ENCODE data around the gene LGALSL.

LGALSL gene

DNA sequence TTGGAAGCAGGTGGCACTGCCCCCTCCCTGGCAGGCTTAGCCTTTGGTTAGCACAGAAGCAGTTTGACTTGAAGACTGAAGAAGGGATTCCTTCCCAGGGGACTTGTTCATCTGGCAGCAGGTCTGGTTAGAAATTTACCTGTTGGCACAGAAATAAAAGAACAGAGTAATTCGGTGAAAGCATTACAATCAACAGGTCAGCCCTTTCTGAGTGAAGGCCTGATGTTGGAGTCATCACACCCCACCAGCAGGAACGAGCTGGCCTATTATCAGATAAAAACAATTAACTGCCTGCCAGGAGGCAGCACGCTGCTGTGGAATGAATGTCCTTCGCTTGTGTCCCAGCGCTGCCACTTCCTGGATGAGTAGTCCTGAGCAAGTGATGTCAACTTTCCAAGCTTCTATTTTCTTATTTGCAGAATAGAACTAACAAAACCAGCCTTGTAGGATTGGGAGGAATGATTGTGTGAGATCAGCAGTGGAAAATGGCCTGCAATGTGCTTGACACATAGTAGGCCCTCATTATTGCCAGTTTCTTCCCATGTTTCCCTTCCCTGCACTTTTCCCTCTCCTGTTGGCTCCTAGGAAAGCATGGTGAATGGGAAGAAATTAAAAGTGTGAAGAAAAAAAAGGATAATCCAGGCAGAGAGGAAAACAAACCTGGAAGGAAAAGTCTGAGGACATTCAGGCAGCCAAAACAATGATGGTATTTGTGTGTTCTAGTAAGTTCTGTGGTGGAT lies 29.0 kb downstream of the LGALSL start:
- no peak for TF ChIP-seq TCF12 (IDR thresholded peaks at IDR 0.05; ENCODE audit: low read depth)
- no peak for TF ChIP-seq TAF1 (IDR thresholded peaks at IDR 0.05; ENCODE audit: low read depth)
- TF ChIP-seq, protein P1, sequence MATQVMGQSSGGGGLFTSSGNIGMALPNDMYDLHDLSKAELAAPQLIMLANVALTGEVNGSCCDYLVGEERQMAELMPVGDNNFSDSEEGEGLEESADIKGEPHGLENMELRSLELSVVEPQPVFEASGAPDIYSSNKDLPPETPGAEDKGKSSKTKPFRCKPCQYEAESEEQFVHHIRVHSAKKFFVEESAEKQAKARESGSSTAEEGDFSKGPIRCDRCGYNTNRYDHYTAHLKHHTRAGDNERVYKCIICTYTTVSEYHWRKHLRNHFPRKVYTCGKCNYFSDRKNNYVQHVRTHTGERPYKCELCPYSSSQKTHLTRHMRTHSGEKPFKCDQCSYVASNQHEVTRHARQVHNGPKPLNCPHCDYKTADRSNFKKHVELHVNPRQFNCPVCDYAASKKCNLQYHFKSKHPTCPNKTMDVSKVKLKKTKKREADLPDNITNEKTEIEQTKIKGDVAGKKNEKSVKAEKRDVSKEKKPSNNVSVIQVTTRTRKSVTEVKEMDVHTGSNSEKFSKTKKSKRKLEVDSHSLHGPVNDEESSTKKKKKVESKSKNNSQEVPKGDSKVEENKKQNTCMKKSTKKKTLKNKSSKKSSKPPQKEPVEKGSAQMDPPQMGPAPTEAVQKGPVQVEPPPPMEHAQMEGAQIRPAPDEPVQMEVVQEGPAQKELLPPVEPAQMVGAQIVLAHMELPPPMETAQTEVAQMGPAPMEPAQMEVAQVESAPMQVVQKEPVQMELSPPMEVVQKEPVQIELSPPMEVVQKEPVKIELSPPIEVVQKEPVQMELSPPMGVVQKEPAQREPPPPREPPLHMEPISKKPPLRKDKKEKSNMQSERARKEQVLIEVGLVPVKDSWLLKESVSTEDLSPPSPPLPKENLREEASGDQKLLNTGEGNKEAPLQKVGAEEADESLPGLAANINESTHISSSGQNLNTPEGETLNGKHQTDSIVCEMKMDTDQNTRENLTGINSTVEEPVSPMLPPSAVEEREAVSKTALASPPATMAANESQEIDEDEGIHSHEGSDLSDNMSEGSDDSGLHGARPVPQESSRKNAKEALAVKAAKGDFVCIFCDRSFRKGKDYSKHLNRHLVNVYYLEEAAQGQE (IDR thresholded peaks at IDR 0.05; ENCODE audit: low read depth) = no peak
- TF ChIP-seq, protein P2, sequence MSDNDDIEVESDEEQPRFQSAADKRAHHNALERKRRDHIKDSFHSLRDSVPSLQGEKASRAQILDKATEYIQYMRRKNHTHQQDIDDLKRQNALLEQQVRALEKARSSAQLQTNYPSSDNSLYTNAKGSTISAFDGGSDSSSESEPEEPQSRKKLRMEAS (IDR thresholded peaks at IDR 0.05) = no peak
- no peak for TF ChIP-seq RAD21 (IDR thresholded peaks at IDR 0.05; ENCODE audit: low read depth)
- no peak for TF ChIP-seq TEAD4 (IDR thresholded peaks at IDR 0.05)
- no peak for TF ChIP-seq FOXM1 (IDR thresholded peaks at IDR 0.05; ENCODE audit: borderline replicate concordance, low read depth)
- TF ChIP-seq, protein P3, sequence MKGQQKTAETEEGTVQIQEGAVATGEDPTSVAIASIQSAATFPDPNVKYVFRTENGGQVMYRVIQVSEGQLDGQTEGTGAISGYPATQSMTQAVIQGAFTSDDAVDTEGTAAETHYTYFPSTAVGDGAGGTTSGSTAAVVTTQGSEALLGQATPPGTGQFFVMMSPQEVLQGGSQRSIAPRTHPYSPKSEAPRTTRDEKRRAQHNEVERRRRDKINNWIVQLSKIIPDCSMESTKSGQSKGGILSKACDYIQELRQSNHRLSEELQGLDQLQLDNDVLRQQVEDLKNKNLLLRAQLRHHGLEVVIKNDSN (IDR thresholded peaks at IDR 0.05) = no peak
- no peak for TF ChIP-seq CEBPB (IDR thresholded peaks at IDR 0.05)
- no peak for TF ChIP-seq NFIC (IDR thresholded peaks at IDR 0.05)
- TF ChIP-seq CREB1 (IDR thresholded peaks at IDR 0.05; ENCODE audit: low read depth) = no peak
- TF ChIP-seq EGR1 (IDR thresholded peaks at IDR 0.05) = no peak
- no peak for TF ChIP-seq YY1 (IDR thresholded peaks at IDR 0.05; ENCODE audit: low read depth)
- TF ChIP-seq ZBTB7A (IDR thresholded peaks at IDR 0.05; ENCODE audit: low read depth) = no peak
- TF ChIP-seq EP300 (IDR thresholded peaks at IDR 0.05; ENCODE audit: borderline replicate concordance) = no peak

DNA sequence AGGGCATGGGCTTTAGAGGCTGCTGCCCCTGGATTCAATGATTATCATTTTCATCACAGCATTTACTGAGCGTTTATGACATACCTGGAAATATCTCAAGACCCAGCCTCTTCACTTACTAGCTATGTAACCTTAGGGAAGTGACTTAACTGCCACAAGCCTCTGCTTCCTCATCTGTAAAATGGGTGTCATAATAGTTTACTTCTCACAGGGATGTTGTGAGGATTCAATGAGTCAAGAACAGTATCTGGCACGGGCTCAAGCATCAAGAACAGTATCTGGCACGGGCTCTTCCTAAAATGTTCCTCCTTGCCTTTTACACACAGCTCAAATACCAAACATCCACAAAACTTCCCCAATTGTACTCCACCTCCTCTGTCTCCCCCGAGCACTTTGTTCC lies 31.4 kb downstream of the LGALSL start:
- TF ChIP-seq CREB1 (IDR thresholded peaks at IDR 0.05; ENCODE audit: low read depth) (no peak), FOXM1 (IDR thresholded peaks at IDR 0.05; ENCODE audit: borderline replicate concordance, low read depth) (no peak), TAF1 (IDR thresholded peaks at IDR 0.05; ENCODE audit: low read depth) (no peak), YY1 (IDR thresholded peaks at IDR 0.05; ENCODE audit: low read depth) (no peak), RAD21 (IDR thresholded peaks at IDR 0.05; ENCODE audit: low read depth) (no peak), EP300 (IDR thresholded peaks at IDR 0.05; ENCODE audit: borderline replicate concordance) (no peak), EGR1 (IDR thresholded peaks at IDR 0.05) (no peak), TCF12 (IDR thresholded peaks at IDR 0.05; ENCODE audit: low read depth) (no peak), TEAD4 (IDR thresholded peaks at IDR 0.05) (no peak), CEBPB (IDR thresholded peaks at IDR 0.05) (no peak), NFIC (IDR thresholded peaks at IDR 0.05) (no peak), ZBTB7A (IDR thresholded peaks at IDR 0.05; ENCODE audit: low read depth) (no peak)
- TF ChIP-seq, protein P1 (IDR thresholded peaks at IDR 0.05; ENCODE audit: low read depth) = no peak
- TF ChIP-seq, protein P3 (IDR thresholded peaks at IDR 0.05) = no peak
- TF ChIP-seq, protein P2 (IDR thresholded peaks at IDR 0.05) = no peak

DNA sequence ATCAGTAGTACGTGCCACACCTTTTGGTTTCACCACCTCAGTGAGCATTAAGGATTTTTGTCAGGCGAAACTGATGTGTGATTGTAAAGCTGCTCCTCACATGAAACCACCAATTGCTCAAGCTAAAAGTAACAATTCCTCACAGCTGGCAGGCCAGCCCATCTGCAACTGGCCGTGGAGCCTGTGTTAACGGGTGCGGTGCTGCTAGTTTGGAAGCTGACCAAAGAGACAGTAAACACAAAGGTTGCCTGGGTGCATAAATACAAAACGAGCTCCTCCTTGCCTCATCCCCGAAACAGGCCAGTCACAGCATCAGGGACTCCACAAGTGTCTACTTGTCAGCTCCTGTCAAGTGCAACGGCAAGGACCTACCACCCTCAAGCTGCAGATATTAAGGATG lies 32.0 kb downstream of the LGALSL start:
- TF ChIP-seq YY1 (IDR thresholded peaks at IDR 0.05; ENCODE audit: low read depth) = no peak
- no peak for TF ChIP-seq TCF12 (IDR thresholded peaks at IDR 0.05; ENCODE audit: low read depth)
- TF ChIP-seq RAD21 (IDR thresholded peaks at IDR 0.05; ENCODE audit: low read depth) = no peak
- TF ChIP-seq ZBTB7A (IDR thresholded peaks at IDR 0.05; ENCODE audit: low read depth) = no peak
- TF ChIP-seq FOXM1 (IDR thresholded peaks at IDR 0.05; ENCODE audit: borderline replicate concordance, low read depth) = no peak
- no peak for TF ChIP-seq EGR1 (IDR thresholded peaks at IDR 0.05)
- no peak for TF ChIP-seq TEAD4 (IDR thresholded peaks at IDR 0.05)
- TF ChIP-seq CREB1 (IDR thresholded peaks at IDR 0.05; ENCODE audit: low read depth) = no peak
- no peak for TF ChIP-seq CEBPB (IDR thresholded peaks at IDR 0.05)
- TF ChIP-seq, protein P2 (IDR thresholded peaks at IDR 0.05) = no peak
- TF ChIP-seq TAF1 (IDR thresholded peaks at IDR 0.05; ENCODE audit: low read depth) = no peak
- TF ChIP-seq, protein P1 (IDR thresholded peaks at IDR 0.05; ENCODE audit: low read depth) = no peak
- no peak for TF ChIP-seq EP300 (IDR thresholded peaks at IDR 0.05; ENCODE audit: borderline replicate concordance)
- TF ChIP-seq, protein P3 (IDR thresholded peaks at IDR 0.05) = no peak
- TF ChIP-seq NFIC (IDR thresholded peaks at IDR 0.05) = no peak

Measured in Ishikawa (cell line).